ENCODE data around the gene GRPEL2.

- no peak for TF ChIP-seq CTCF (IDR thresholded peaks at IDR 0.05)
- TF ChIP-seq POLR2A (IDR thresholded peaks at IDR 0.05), result no peak
Measured at GRCh38 chr5:149387982-149388381, 42.7 kb downstream of the GRPEL2 start.
